HG02970 (cell line): ENCODE data around the gene RNF40.
"Not testable (repeated sequence)": the region's sequence is repeated elsewhere in the genome, so short reads cannot be mapped to it uniquely, and the experiment has no call there.

Experiments
- ATAC-seq: cut with Tn5 transposase; IDR thresholded peaks from one replicate; pipeline ENCODE4 v1.9.1; 2021; ENCODE audit warnings: mild to moderate bottlenecking, moderate library complexity, moderate number of reproducible peaks; ENCODE audit not compliant: unreplicated experiment, low FRiP score

The RNF40 gene

DNA sequence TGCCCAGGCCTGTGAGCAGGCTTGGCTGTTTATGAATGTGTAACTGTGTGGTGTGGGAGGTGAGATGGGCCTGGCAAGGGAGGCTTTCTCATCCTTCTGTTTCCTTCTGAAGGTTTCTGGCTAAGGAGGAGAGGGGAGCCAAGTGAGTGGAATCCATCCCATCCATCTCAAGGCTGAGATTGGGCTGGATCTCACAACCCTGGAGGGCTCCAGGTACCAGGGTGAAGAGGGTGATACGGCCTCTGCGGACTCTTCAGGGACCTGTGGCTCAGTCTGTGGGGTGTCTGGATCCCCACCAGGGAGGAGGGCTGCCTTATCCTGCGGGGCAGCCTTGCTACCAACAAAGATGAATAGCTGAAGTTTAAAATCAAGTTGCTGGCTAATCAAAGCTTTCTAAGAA lies 17.9 kb downstream of the RNF40 start:
- ATAC-seq, result no peak

- no peak for ATAC-seq
These were observed 18.4 kb downstream of the RNF40 start for GRCh38 chr16:30780549-30780948.

GRCh38 chr16:30782486-30783279 lies 20.6 kb downstream of the RNF40 start:
- no peak for ATAC-seq

- ATAC-seq, result no peak
These were observed 21.4 kb downstream of the RNF40 start for GRCh38 chr16:30783280-30784109.

DNA sequence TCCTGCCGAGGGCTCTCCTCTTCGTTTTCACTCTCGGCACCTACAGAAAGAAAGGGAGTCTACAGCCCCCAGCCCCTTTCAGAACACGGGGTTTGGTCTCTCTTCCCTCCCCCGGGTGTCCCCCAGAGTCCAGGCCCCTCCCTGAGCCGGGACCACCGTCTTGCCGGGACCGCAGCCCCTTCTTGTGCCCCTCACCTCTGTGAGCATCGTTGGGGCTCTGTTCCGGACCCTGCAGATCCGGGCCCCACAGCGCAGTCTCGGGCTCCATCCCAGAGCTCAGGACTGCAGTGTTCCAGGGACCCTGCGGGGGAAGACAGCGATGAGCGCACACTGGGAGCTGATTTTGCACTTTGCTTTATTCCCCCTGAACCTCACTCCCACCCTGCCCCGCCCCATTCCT lies 22.1 kb downstream of the RNF40 start:
- ATAC-seq, result no peak

DNA sequence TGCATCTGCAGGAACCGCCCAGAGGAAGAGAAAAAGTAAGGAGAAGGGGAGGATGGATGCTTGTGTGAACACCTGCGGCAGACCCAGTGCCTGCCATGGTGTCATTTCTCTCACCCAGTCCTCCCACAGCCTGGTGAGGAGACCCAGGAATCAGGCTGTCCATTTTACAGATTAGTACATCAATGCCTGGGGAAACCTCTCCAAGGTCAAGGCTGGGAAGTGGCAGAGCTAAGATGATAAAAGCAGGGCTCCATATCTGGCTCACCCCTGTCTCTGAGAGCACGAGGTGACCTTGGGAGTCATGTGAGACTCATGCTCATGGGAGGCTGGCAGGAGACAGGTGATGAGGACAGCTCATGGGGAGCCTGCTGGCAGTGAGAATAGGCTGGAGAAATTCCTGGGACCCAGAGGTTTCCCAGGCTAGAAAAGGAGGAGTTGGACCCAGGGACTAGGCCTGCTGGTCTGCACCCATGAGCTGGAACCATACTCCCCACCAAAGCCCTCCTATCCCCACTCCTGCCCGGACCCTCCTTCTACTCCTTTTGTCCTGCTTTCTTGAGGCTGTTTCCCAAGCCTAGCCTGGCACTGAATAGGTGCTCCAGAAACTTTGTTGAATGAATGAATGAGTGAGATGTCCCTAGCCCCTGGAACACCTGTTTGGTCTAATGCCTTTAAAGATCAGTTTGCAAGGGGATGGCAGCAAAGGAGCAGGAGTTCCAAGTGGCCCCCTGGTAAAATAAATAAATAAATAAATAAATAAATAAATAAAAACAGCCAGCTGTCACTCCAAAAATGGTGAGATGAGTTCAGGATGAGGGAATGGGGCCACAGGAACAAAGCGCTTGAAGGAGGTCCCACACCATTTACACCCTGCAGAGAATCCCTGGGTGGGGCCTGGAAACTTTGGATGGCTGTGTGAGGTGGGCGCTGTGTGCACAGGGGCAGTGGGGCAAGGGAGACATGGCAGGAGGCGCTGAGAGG lies 23.3 kb downstream of the RNF40 start:
- ATAC-seq, result no peak

GRCh38 chr16:30786115-30786935 lies 24.2 kb downstream of the RNF40 start:
- no peak for ATAC-seq

DNA sequence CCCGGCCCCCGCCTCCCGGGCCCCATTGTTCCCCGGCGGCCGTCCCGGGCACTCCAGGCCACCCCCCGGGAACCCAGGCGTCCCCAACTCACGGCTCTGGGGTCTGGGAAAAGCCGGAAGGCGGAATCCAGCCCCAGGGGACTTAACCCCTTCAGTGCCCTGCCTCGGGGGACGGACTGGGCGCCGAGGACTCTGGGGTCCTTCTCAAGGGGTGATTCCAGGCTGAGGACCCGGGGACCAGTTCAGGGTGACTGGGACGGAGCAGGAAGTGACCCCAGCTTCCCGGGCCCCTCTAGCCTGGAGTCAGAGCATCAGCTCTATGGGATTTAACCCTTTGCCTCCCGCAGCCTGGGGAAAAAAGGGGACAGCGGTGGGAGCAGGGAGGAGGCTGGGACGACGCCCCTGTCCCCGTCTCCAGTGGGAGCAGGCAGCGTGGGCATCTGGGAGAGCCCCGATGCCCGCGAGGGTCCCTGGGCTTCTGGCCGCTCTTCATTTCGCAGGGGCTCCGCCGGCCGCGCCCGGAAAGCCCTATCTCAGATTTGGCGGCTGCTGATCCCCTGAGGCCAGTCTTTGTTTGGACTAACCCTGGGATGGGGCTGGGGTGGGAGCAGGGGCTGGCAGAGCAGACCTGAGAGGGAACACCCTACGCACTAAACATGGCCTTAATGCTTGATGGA lies 25.0 kb downstream of the RNF40 start, which contains the start of gene ZNF629:
ZNF629 (minus strand) TSS at position 270 of the 677 bp plus-strand sequence. CDS start 2,723 bp downstream, outside the sequence.
- ATAC-seq, result no peak

DNA sequence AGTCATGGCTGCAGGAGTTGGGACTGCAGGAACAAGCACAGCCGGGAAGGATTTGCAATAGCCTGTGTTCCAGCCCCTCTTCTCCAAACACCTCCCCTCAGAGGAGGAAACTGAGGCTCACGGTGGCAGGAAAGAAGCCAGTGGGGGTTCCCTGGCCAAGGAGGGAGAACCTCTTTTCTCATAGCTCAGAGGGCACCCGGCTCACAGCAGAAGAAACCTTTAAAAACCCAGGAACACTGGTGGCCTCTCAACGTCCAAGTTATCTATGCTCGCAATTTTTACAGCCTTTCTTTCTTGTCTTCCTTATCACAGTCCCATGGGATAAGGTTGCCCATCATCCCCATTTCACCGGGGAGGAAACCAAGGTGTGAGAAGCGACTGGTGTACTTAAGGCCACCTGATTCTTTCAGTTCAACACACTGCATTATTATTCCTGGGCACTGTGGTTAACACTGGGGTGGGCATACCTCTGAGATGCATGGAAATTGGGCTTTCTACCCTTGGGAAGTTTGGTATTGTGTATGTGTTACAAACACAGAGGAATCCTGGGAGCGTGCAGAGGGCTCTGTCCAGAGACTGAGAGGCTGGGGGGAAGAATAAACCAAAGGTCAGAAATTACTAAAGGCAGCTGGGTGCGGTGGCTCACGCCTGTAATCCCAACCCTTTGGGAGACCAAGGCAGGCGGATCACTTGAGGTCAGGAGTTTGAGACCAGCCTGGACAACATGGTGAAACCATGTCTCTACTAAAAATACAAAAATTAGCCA lies 25.7 kb downstream of the RNF40 start:
- ATAC-seq, result no peak

GRCh38 chr16:30793508-30794069 lies 31.5 kb downstream of the RNF40 start:
- ATAC-seq, result no peak

GRCh38 chr16:30794634-30795033 lies 32.5 kb downstream of the RNF40 start:
- no peak for ATAC-seq

GRCh38 chr16:30797670-30798309 lies 35.7 kb downstream of the RNF40 start:
- no peak for ATAC-seq

GRCh38 chr16:30802936-30803335 lies 40.8 kb downstream of the RNF40 start:
- no peak for ATAC-seq

GRCh38 chr16:30805056-30805369 lies 42.9 kb downstream of the RNF40 start:
- ATAC-seq, result no peak

GRCh38 chr16:30805370-30806169 lies 43.4 kb downstream of the RNF40 start:
- ATAC-seq, result no peak

- no peak for ATAC-seq
These were observed 46.0 kb downstream of the RNF40 start for GRCh38 chr16:30808146-30808545.

DNA sequence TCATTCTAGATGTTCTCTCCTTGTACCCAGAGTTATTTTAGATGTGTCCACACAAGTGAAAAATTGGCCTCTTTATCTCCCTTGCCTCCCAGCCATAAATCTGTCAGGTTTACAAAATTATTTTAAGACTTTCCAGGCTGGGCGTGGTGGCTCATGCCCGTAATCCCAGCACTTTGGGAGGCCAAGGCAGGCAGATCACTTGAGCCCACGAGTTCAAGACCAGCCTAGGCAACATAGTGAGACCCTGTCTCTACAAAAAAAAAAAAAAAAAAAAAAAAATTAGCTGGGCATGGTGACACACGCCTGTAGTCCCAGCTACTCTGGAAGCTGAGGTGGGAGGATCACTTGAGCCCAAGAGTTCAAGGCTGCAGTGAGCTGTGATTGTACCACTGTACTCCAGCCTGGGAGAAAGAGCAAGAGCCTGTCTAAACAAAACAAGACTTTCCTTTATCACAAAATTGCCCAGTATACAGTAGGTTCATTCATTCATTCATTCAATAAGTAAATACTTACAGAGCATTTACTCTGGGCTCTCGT lies 46.8 kb downstream of the RNF40 start:
- ATAC-seq, result not testable (repeated sequence)
